Measurements from ENCODE around the gene LOXL1. TPM values are rescaled to one million over a fixed set of nuclear protein-coding genes. Genes with fewer than 3 reads are reported as not detected.
A peak's percentile ranks its signal among the peaks of the same experiment; 100 is the strongest.

Gene LOXL1
- total and polyA plus RNA-seq, 2 of the 4 experiments (the other 2 are of a cell fraction): 148 to 332 TPM

- H4K20me1 ChIP-seq (ENCODE audit: insufficient read depth, low read length): 0 out of 2 replicates have a peak, but pooled peaks cover 2% of the 10 kb centered on the region
- peak overlapping the region; percentile 1 for H2BK5ac ChIP-seq (ENCODE audit: low read depth, low read length, poor library complexity, severe bottlenecking)
- 89% methylated on average over 16 of the region's 21 CpGs; no CpG with 5 or more reads in 1 of the 2 experiments for WGBS, 2 experiments (ENCODE audit: extremely low coverage in 2 of 2, insufficient read length in 1 of 2)
- intact Hi-C loops (cut with micrococcal nuclease) (no loop called here), dilution Hi-C loops (cut with HindIII; ENCODE audit: low sequenced_read_pairs, unreplicated experiment) (no loop called here), in situ Hi-C loops (cut with MboI; ENCODE audit: low sequenced_read_pairs) (no loop called here)
- no peak overlapping the region for H3K14ac ChIP-seq (replicated peaks; ENCODE audit: low read depth, low read length)
- H3K56ac ChIP-seq (ENCODE audit: extremely low read depth, insufficient read depth, low read length): no peak overlapping the region
- no peak overlapping the region for H2BK15ac ChIP-seq (ENCODE audit: low read depth, low read length)
- peaks cover 23% of the 10 kb centered on the region for H3K4me1 ChIP-seq (ENCODE audit: control insufficient read depth, insufficient read depth, low read length)
- H3K18ac ChIP-seq (ENCODE audit: low read depth, low read length): no peak overlapping the region
- no peak overlapping the region for H3K4me3 ChIP-seq (ENCODE audit: insufficient read depth, low read depth, low read length)
- peak overlapping the region; percentile 7 for H2AK9ac ChIP-seq (replicated peaks; ENCODE audit: low read depth, low read length, poor library complexity)
- 0 out of 4 replicates have a peak, but pooled peaks cover 0 to 3% of the 10 kb centered on the region in 2 experiments for H3K79me1 ChIP-seq (ENCODE audit: low read depth in 1 of 2, low read length in 2 of 2)
- H3K9me1 ChIP-seq (ENCODE audit: insufficient read depth, low read length): peaks cover 9% of the 10 kb centered on the region
- 0 out of 2 replicates have a peak overlapping the region, but pooled peaks have one; percentile 18 for H3K4ac ChIP-seq (ENCODE audit: low read depth, low read length)
- no peak overlapping the region; the same call in 1 of the 2 replicates for H3K27ac ChIP-seq (ENCODE audit: insufficient read depth, low read length)
- no peak overlapping the region for H3K4me2 ChIP-seq (ENCODE audit: low read depth, low read length)
- ATAC-seq (ENCODE audit: low read depth) (no peak), DNase-seq (no peak)
- no TSS peak for BruUV-seq (replicated peaks)
- H4K91ac ChIP-seq (ENCODE audit: insufficient read depth, low read depth, low read length): no peak overlapping the region
- H3K36me3 ChIP-seq (ENCODE audit: control insufficient read depth, insufficient read depth, low read length): peaks cover 43% of the 10 kb centered on the region
- H2BK120ac ChIP-seq (ENCODE audit: low read depth, low read length): peak overlapping the region; percentile 50; the same call in 1 of the 2 replicates
- POLR2A ChIA-PET (ENCODE audit: unreplicated experiment): no interaction called here
- peak overlapping the region in 1 of 2 experiments; percentile 88; a peak in 1 of 4 replicates for H4K8ac ChIP-seq (ENCODE audit: low read depth in 2 of 2, low read length in 2 of 2)
- no peak overlapping the region for H2AFZ ChIP-seq (replicated peaks; ENCODE audit: low read length, poor library complexity)
- CTCF ChIA-PET: interaction anchor here (1.1 kb wide), 1 partner anchor 17 kb away, joined by 5 read pairs; no protein-coding TSS in a partner anchor
- H3K27me3 ChIP-seq (ENCODE audit: control insufficient read depth, insufficient read depth, low read length): no peaks in the 10 kb centered on the region
- no peak overlapping the region for H2BK20ac ChIP-seq (ENCODE audit: low read depth, low read length)
- H3K9me3 ChIP-seq (ENCODE audit: control insufficient read depth, insufficient read depth, low read length): no peaks in the 10 kb centered on the region
- H3K9ac ChIP-seq (ENCODE audit: low read depth, low read length): no peak overlapping the region; the same call in 1 of the 2 replicates
- TF ChIP-seq, protein P1, sequence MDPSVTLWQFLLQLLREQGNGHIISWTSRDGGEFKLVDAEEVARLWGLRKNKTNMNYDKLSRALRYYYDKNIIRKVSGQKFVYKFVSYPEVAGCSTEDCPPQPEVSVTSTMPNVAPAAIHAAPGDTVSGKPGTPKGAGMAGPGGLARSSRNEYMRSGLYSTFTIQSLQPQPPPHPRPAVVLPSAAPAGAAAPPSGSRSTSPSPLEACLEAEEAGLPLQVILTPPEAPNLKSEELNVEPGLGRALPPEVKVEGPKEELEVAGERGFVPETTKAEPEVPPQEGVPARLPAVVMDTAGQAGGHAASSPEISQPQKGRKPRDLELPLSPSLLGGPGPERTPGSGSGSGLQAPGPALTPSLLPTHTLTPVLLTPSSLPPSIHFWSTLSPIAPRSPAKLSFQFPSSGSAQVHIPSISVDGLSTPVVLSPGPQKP (IDR thresholded peaks at IDR 0.05; ENCODE audit: borderline replicate concordance, low read depth, low read length): no peak
- no peak for TF ChIP-seq FOS (IDR thresholded peaks at IDR 0.05; ENCODE audit: low read depth, low read length)
- no peak for TF ChIP-seq SMC3 (IDR thresholded peaks at IDR 0.05; ENCODE audit: low read depth, low read length)
- H4K5ac ChIP-seq (ENCODE audit: low read depth, low read length): no peak overlapping the region
- H3K23ac ChIP-seq (ENCODE audit: low read depth, low read length): no peak overlapping the region
- peak overlapping the region; percentile 82 for H2AK5ac ChIP-seq (ENCODE audit: low read depth, low read length)
Measured at GRCh38 chr15:73952171-73952912, 26.1 kb downstream of the LOXL1 start.
